Measurements from ENCODE around the gene CCNH. TPM values are rescaled to one million over a fixed set of nuclear protein-coding genes. Genes with fewer than 3 reads are reported as not detected.

CCNH gene
- total and polyA plus RNA-seq, 2 experiments from 2014 or later, result 74.4 to 80.2 TPM

DNA sequence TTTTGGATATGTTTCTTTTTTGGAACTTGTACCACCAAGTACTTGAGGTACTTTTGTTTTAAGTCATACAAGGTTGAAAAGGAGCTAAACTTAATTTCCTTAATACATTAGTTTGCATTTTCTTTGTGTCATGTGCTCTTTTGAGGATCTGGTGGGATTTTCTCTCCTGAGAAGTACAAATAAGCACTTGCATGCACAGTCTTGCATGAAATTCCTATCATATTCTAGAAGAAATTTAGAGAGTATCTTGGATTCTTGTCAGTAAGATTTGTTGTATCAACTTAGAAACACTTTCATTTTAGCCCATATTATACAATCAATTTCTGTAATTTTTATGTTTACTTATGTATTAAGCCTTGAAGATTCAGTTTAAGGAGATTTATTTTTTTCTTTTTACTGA lies 64.9 kb downstream of the CCNH start:
- Histone ChIP-seq H3K4me1 (ENCODE audit: insufficient read depth) (no peaks in the 10 kb centered on the region), H3K27me3 (ENCODE audit: insufficient read depth) (no peaks in the 10 kb centered on the region), H3K36me3 (ENCODE audit: insufficient read depth) (no peaks in the 10 kb centered on the region), H4K20me1 (replicated peaks; ENCODE audit: insufficient read depth) (no peaks in the 10 kb centered on the region), H3F3A (replicated peaks; ENCODE audit: low read depth) (no peaks in the 10 kb centered on the region), H3K27ac (ENCODE audit: low read depth) (no peak overlapping the region), H3K79me2 (replicated peaks; ENCODE audit: insufficient read depth) (no peaks in the 10 kb centered on the region), H2AFZ (no peak overlapping the region), H3K4me3 (no peak overlapping the region), H3K4me2 (no peak overlapping the region), H3K9me2 (ENCODE audit: insufficient read depth) (no peaks in the 10 kb centered on the region)
- H3K36me3 Mint-ChIP-seq (ENCODE audit: low read depth), result peaks cover 16% of the 10 kb centered on the region
- no peak overlapping the region for H3K4me3 Mint-ChIP-seq
- H3K27me3 Mint-ChIP-seq (ENCODE audit: insufficient read depth, low read depth, poor library complexity), result no peaks in the 10 kb centered on the region
- no peak for ATAC-seq
- H3K27ac Mint-ChIP-seq, result no peak overlapping the region
- no peak for TF ChIP-seq ZNF331 (CRISPR knock-in tag; IDR thresholded peaks at IDR 0.05; ENCODE audit: low read depth)
- TF ChIP-seq EZH2 (IDR thresholded peaks at IDR 0.05; ENCODE audit: low read depth, unreplicated experiment), result no peak
- TF ChIP-seq EZH2phosphoT487 (IDR thresholded peaks at IDR 0.05; ENCODE audit: unreplicated experiment), result no peak
- TF ChIP-seq JUNB (IDR thresholded peaks at IDR 0.05; ENCODE audit: unreplicated experiment), result no peak
- TF ChIP-seq POLR2AphosphoS5 (IDR thresholded peaks at IDR 0.05; ENCODE audit: low read depth), result no peak
- TF ChIP-seq, protein P1, sequence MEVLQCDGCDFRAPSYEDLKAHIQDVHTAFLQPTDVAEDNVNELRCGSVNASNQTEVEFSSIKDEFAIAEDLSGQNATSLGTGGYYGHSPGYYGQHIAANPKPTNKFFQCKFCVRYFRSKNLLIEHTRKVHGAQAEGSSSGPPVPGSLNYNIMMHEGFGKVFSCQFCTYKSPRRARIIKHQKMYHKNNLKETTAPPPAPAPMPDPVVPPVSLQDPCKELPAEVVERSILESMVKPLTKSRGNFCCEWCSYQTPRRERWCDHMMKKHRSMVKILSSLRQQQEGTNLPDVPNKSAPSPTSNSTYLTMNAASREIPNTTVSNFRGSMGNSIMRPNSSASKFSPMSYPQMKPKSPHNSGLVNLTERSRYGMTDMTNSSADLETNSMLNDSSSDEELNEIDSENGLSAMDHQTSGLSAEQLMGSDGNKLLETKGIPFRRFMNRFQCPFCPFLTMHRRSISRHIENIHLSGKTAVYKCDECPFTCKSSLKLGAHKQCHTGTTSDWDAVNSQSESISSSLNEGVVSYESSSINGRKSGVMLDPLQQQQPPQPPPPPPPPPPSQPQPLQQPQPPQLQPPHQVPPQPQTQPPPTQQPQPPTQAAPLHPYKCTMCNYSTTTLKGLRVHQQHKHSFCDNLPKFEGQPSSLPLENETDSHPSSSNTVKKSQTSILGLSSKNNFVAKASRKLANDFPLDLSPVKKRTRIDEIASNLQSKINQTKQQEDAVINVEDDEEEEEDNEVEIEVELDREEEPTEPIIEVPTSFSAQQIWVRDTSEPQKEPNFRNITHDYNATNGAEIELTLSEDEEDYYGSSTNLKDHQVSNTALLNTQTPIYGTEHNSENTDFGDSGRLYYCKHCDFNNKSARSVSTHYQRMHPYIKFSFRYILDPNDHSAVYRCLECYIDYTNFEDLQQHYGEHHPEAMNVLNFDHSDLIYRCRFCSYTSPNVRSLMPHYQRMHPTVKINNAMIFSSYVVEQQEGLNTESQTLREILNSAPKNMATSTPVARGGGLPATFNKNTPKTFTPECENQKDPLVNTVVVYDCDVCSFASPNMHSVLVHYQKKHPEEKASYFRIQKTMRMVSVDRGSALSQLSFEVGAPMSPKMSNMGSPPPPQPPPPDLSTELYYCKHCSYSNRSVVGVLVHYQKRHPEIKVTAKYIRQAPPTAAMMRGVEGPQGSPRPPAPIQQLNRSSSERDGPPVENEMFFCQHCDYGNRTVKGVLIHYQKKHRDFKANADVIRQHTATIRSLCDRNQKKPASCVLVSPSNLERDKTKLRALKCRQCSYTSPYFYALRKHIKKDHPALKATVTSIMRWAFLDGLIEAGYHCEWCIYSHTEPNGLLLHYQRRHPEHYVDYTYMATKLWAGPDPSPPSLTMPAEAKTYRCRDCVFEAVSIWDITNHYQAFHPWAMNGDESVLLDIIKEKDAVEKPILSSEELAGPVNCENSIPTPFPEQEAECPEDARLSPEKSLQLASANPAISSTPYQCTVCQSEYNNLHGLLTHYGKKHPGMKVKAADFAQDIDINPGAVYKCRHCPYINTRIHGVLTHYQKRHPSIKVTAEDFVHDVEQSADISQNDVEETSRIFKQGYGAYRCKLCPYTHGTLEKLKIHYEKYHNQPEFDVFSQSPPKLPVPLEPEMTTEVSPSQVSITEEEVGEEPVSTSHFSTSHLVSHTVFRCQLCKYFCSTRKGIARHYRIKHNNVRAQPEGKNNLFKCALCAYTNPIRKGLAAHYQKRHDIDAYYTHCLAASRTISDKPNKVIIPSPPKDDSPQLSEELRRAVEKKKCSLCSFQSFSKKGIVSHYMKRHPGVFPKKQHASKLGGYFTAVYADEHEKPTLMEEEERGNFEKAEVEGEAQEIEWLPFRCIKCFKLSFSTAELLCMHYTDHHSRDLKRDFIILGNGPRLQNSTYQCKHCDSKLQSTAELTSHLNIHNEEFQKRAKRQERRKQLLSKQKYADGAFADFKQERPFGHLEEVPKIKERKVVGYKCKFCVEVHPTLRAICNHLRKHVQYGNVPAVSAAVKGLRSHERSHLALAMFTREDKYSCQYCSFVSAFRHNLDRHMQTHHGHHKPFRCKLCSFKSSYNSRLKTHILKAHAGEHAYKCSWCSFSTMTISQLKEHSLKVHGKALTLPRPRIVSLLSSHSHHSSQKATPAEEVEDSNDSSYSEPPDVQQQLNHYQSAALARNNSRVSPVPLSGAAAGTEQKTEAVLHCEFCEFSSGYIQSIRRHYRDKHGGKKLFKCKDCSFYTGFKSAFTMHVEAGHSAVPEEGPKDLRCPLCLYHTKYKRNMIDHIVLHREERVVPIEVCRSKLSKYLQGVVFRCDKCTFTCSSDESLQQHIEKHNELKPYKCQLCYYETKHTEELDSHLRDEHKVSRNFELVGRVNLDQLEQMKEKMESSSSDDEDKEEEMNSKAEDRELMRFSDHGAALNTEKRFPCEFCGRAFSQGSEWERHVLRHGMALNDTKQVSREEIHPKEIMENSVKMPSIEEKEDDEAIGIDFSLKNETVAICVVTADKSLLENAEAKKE (CRISPR knock-in tag; IDR thresholded peaks at IDR 0.05), result no peak
- TF ChIP-seq, protein P2, sequence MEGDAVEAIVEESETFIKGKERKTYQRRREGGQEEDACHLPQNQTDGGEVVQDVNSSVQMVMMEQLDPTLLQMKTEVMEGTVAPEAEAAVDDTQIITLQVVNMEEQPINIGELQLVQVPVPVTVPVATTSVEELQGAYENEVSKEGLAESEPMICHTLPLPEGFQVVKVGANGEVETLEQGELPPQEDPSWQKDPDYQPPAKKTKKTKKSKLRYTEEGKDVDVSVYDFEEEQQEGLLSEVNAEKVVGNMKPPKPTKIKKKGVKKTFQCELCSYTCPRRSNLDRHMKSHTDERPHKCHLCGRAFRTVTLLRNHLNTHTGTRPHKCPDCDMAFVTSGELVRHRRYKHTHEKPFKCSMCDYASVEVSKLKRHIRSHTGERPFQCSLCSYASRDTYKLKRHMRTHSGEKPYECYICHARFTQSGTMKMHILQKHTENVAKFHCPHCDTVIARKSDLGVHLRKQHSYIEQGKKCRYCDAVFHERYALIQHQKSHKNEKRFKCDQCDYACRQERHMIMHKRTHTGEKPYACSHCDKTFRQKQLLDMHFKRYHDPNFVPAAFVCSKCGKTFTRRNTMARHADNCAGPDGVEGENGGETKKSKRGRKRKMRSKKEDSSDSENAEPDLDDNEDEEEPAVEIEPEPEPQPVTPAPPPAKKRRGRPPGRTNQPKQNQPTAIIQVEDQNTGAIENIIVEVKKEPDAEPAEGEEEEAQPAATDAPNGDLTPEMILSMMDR (conservative IDR thresholded peaks at IDR 0.05; ENCODE audit: low read depth in 2 of 2), result no peak
- no peak for TF ChIP-seq CREB1 (CRISPR knock-in tag; IDR thresholded peaks at IDR 0.05; ENCODE audit: low read depth)
- DNase-seq (ENCODE audit: low spot score), result no peak
- no peaks in the 10 kb centered on the region for H3K9me3 Mint-ChIP-seq
- no peaks in the 10 kb centered on the region for H3K4me1 Mint-ChIP-seq

All from GM23338 (cell line).